AG20443 (cell line): ENCODE results near the gene RAE1.

Experiments used
- DNase-seq: peaks from one replicate; pipeline ENCODE4 v3.0.0; 2012; ENCODE audit warnings: low spot score, mixed read lengths

The RAE1 gene

GRCh38 chr20:57372157-57372556, 21.1 kb downstream of the RAE1 start:
- DNase-seq, result no peak

GRCh38 chr20:57372581-57373350, 21.7 kb downstream of the RAE1 start:
- DNase-seq, result no peak

DNA sequence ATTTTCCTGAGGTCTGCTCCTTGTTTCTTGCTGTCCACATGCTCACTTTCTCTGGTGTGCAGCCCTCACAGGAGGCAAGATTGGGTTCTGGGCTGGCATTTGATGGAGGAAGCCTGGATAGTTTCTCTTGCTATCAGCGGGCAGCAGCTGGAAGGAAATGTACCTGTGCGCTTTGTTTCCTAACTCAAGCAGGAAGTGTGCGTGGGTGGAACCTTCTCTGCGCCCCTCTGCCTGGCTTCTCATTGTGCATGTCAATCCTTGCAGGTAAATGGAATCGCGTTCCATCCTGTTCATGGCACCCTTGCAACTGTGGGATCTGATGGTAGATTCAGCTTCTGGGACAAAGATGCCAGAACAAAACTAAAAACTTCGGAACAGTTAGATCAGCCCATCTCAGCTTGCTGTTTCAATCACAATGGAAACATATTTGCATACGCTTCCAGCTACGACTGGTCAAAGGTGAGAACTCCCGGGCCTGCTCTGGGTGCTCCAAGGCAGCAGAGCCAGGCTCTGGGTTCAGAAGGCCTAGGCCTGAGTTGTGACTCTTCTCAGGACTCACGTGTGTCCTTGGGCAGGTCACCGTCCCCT, 23.4 kb downstream of the RAE1 start:
- DNase-seq, result no peak

GRCh38 chr20:57374931-57375651, 24.0 kb downstream of the RAE1 start:
- peak; percentile 14 for DNase-seq

GRCh38 chr20:57375652-57376230, 24.7 kb downstream of the RAE1 start:
- no peak for DNase-seq

DNA sequence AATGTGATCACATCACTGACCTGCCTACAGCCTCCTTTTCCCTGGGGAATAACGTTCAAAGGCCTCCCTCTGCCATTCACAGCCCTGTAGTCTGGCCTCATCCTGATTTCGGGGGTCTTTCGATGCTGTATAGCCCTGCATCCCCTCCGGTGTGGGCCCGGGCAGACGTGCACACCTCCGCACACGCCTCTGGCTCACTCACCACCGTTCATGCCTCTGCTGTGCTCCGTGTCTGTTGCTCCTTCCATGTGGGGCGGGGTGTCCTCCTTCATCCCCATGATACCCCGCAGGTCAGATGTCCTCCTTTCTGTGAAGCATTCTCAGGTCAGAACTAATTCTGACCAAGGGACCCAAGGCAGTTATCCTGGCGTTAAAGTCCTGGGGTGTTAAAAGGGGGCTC, 26.3 kb downstream of the RAE1 start:
- no peak for DNase-seq

GRCh38 chr20:57378107-57378506, 27.1 kb downstream of the RAE1 start:
- DNase-seq, result no peak

- DNase-seq, result no peak
Observed at GRCh38 chr20:57378646-57379262, 27.7 kb downstream of the RAE1 start.

- no peak for DNase-seq
Observed at GRCh38 chr20:57379263-57379647, 28.2 kb downstream of the RAE1 start.

GRCh38 chr20:57380081-57380750, 29.2 kb downstream of the RAE1 start:
- DNase-seq, result no peak

DNA sequence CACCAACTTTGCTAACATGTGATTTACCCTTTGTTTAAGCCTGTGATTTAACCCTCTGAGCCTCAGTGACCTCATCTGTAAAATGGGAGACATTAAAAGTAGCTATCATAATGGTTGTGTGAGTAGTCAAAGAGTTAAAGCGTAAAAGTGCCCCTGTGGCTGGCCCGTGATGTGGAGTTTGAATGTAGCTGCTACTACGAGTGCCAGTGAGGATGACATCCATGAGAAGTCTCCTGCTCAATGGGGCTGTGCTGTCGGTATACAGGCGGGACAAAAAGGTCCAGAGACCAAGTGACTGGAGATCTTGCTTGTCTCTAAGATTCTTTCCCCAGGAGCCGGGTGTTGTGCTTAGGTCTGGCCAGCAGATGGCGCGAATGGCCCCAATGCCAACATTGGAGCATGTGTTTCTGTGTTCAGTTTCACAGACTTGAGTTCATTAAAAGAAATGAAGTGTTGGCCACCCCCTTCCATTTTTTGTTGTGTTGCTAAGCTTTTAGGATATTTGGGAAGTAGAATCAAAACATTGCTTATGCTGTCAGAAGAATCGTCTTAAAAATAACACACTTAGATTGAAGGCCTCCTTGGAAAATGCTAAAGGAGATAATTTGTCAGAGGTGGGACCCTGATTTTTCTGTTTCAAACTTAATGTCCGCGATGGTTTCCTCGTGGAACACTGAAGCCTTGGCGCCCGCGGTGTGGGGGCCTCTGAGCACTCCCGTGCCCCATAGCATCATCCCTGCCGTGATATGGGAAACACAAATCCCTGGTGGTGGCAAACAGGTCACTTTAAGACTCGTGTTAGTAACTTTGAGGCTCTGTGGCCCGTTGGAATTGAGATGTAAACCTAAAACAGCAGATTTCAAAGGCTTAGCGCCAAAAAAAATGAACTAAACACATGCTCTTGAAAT, 30.8 kb downstream of the RAE1 start:
- peak; percentile 88 for DNase-seq

DNA sequence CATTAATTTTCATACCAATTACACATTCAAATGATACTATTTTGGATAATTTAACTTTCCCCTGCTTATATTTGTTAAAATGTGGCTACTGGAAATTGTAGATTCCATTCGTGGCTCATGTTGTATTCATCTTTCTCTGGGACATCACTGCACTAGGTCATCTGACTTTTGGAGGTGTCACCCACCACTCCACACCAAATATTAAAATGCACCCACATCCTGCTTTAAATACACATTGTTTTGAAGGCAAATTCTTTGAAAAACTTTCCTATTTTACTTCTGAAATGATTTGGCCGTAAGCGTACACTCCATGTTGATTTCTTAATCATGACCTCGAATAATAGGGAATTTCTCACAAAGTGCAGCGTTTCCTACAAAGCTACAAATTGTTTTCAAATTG, 31.5 kb downstream of the RAE1 start:
- DNase-seq, result no peak

DNA sequence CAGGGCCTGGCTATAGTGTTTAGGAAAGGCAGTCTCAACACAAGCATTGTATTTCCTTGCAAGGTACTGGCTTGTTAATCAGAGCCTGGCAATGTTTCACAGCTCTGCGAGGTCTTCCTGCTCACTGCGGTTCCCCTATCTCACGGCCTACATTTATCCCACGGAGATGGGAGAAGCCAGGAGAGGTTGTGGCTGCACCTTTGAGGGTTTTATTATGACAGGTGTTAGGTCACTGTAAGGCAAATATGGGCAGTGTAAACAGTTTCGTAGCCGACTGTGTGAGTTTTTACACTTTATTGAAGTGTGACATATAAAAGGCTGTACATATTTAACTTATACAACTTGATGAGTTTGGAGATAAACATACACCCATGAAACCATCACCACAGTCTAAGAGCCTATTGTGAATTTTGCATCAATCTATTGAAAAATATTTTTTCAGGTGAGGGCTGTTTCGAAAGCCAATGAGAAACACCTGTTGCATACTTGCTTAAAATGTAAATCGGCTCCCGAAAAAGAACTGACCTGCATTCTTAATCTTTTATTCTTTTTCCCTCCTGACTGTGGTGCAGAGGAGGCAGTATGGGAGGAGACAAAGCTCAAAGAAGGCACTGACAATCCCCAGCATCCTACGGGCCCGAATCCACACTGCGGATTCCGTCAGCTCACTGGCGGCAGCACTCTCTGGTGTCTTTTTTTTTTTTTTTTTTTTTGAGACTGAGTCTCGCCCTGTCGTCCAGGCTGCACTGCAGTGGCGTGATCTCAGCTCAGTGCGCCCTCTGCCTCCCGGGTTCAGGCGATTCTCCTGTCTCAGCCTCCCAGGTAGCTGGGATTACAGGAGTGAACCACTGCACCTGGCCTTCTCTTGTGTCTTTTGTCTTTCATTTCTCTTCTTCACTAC, 32.6 kb downstream of the RAE1 start:
- no peak for DNase-seq

DNA sequence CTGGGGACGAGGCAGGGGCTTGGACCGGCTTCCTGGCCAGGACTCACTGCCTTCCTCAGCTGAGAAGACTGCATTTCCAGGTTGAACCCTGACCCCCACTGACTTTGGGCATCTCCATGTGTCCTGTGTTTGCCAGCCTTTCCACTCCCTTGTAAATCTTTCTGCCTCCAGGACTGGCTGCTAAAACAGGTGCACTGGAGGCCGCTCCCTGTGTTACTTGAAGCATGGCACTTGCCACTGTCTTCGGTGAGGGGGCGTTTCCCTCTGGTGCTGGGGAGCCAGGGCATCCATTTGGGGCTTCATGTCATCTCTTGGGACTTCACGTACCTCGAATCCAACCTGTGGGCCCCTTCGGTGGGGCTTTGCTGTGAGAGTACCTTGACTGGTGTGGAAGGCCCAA, 33.4 kb downstream of the RAE1 start:
- no peak for DNase-seq

- peak; percentile 9 for DNase-seq
Observed at GRCh38 chr20:57384953-57385761, 34.1 kb downstream of the RAE1 start.

- DNase-seq, result no peak
Observed at GRCh38 chr20:57385940-57386339, 34.9 kb downstream of the RAE1 start.

GRCh38 chr20:57386762-57387161, 35.7 kb downstream of the RAE1 start:
- DNase-seq, result no peak

GRCh38 chr20:57387463-57387862, 36.4 kb downstream of the RAE1 start:
- DNase-seq, result no peak

- no peak for DNase-seq
Observed at GRCh38 chr20:57387945-57388371, 36.9 kb downstream of the RAE1 start.
